Fibroblast of villous mesenchyme (primary cell): Measurements from ENCODE around the gene INAFM2. TPM values are rescaled to one million over a fixed set of nuclear protein-coding genes. Genes with fewer than 3 reads are reported as not detected.

ENCODE experiments used
- DNase-seq: peaks from one replicate; pipeline ENCODE4 v3.0.0-alpha.2; 2010; ENCODE audit warnings: low read depth
- H3K4me3 ChIP-seq: 2 replicates; pipeline ENCODE4 v1.5.1; 2011; ENCODE audit warnings: low read depth, mild to moderate bottlenecking, low read length
- CTCF ChIP-seq: IDR thresholded peaks from 2 replicates; pipeline ENCODE4 v1.5.1; 2012; ENCODE audit warnings: low read depth, mild to moderate bottlenecking, low read length; ENCODE audit not compliant: insufficient read depth
- total RNA-seq: library from RNA; depleted of rRNA; stranded (reverse); fragments of >200 nt; gene quantifications from 2 replicates; pipeline ENCODE4 v1.2.3, GENCODE V29; 2012

INAFM2 gene
- total RNA-seq, 1 donor, result 16.8 TPM

- no peak for DNase-seq
- H3K4me3 ChIP-seq, result no peak overlapping the region
- no peak for TF ChIP-seq CTCF
These were observed 12.6 kb downstream of the INAFM2 start for GRCh38 chr15:40335938-40336743.

- TF ChIP-seq CTCF, result no peak
- no peak for DNase-seq
- no peak overlapping the region for H3K4me3 ChIP-seq
These were observed 13.2 kb downstream of the INAFM2 start for GRCh38 chr15:40336744-40337122.

- TF ChIP-seq CTCF, result no peak
- no peak overlapping the region for H3K4me3 ChIP-seq
These were observed 14.1 kb downstream of the INAFM2 start for GRCh38 chr15:40337597-40337996.

GRCh38 chr15:40338041-40338657 is 14.7 kb downstream of the INAFM2 start:
- no peak overlapping the region for H3K4me3 ChIP-seq
- DNase-seq, result peak; percentile 77
- TF ChIP-seq CTCF, result peak; percentile 84

More at GRCh38 chr15:40337597-40337996, 14.1 kb downstream of the INAFM2 start:
- no peak for DNase-seq

GRCh38 chr15:40338921-40339620 is 15.6 kb downstream of the INAFM2 start:
- peak; percentile 67 for DNase-seq
- no peak for TF ChIP-seq CTCF
- peak overlapping the region; percentile 57 for H3K4me3 ChIP-seq

GRCh38 chr15:40339621-40339945 is 16.1 kb downstream of the INAFM2 start:
- peak; percentile 21 for TF ChIP-seq CTCF
- H3K4me3 ChIP-seq, result peak overlapping the region; percentile 57
- DNase-seq, result no peak
